A673 (cell line): Measurements from ENCODE around the gene NCOA6. TPM values are rescaled to one million over a fixed set of nuclear protein-coding genes. Genes with fewer than 3 reads are reported as not detected.

Experiments
- BruUV-seq: library from RNA; stranded (reverse); fragments of 400-500 nt; replicated peaks from 2 replicates; lab custom pipeline; 2021; lab: Mats Ljungman, UMichigan
- CTCF ChIA-PET: fragments of 300-600 bp; sonication (Branson Sonifier 250); formaldehyde crosslinking; loops from one replicate; lab custom pipeline; 2022; ENCODE audit warnings: antibody characterized with exemption; lab: Charles Lee
- POLR2A ChIA-PET: fragments of 300-600 bp; sonication (Branson Sonifier 250); formaldehyde crosslinking; loops from one replicate; lab custom pipeline; 2022; ENCODE audit warnings: antibody characterized with exemption; ENCODE audit not compliant: low non-redundant PET; lab: Charles Lee
- DNase-seq: peaks from one replicate; pipeline ENCODE4 v3.0.0-alpha.2; 2015; ENCODE audit warnings: low spot score
- H3K27ac ChIP-seq: fragments of 200-600 bp; sonication (generic); 2 replicates; pipeline ENCODE4 v1.5.1; 2016; ENCODE audit warnings: mixed run types, low read depth, mild to moderate bottlenecking, mixed read lengths, antibody characterized with exemption, low read length; ENCODE audit not compliant: poor library complexity, severe bottlenecking
- H3K27me3 ChIP-seq: fragments of 200-600 bp; sonication (generic); replicated peaks from 2 replicates; pipeline ENCODE4 v1.6.1; 2017; ENCODE audit warnings: mixed run types, low read depth, mild to moderate bottlenecking, mixed read lengths, antibody characterized with exemption, low read length; ENCODE audit not compliant: insufficient read depth, poor library complexity
- H3K36me3 ChIP-seq: fragments of 200-600 bp; sonication (generic); 2 replicates; pipeline ENCODE4 v1.6.1; 2016; ENCODE audit warnings: mixed run types, mild to moderate bottlenecking, mixed read lengths, antibody characterized with exemption, low read length; ENCODE audit not compliant: insufficient read depth, poor library complexity, severe bottlenecking
- H3K4me1 ChIP-seq: fragments of 200-600 bp; sonication (generic); 2 replicates; pipeline ENCODE4 v1.6.1; 2017; ENCODE audit warnings: mixed run types, mild to moderate bottlenecking, mixed read lengths, antibody characterized with exemption, low read length; ENCODE audit not compliant: insufficient read depth, poor library complexity, severe bottlenecking
- H3K4me3 ChIP-seq: fragments of 200-600 bp; sonication (generic); 2 replicates; pipeline ENCODE4 v1.5.1; 2016; ENCODE audit warnings: low read depth, mixed run types, mild to moderate bottlenecking, mixed read lengths, low read length; ENCODE audit not compliant: poor library complexity, severe bottlenecking
- H3K9me3 ChIP-seq: fragments of 200-600 bp; sonication (generic); 2 replicates; pipeline ENCODE4 v1.6.1; 2016; ENCODE audit warnings: mixed run types, low read depth, mild to moderate bottlenecking, mixed read lengths, antibody characterized with exemption, low read length; ENCODE audit not compliant: poor library complexity, severe bottlenecking
- EZH2 ChIP-seq: fragments of 200-600 bp; sonication (generic); IDR thresholded peaks from 2 replicates; pipeline ENCODE4 v1.6.1; 2017; ENCODE audit warnings: borderline replicate concordance, low read depth, mild to moderate bottlenecking, mixed read lengths, antibody characterized with exemption, low read length; ENCODE audit not compliant: poor library complexity, severe bottlenecking
- intact Hi-C: fragments of 100-400 bp; cut with micrococcal nuclease; formaldehyde crosslinking; loops from one replicate; pipeline ENCODE4 v1.10.0; 2022; ENCODE audit not compliant: unreplicated experiment
- total RNA-seq: library from RNA; stranded (reverse); gene quantifications from 2 replicates; pipeline ENCODE4 v1.2.3, GENCODE V29; 2021
- TF ChIP-seq, protein P1 (sequence below): fragments of 300-800, 200-600 bp; sonication (generic); conservative IDR thresholded peaks from 2 replicates; pipeline ENCODE4 v1.5.1; 2017; ENCODE audit warnings: low read depth, mild to moderate bottlenecking, antibody characterized with exemption, low read length, moderate library complexity, mixed read lengths

Gene NCOA6
- total RNA-seq, 1 experiment from 2014 or later, result 39.9 TPM

DNA sequence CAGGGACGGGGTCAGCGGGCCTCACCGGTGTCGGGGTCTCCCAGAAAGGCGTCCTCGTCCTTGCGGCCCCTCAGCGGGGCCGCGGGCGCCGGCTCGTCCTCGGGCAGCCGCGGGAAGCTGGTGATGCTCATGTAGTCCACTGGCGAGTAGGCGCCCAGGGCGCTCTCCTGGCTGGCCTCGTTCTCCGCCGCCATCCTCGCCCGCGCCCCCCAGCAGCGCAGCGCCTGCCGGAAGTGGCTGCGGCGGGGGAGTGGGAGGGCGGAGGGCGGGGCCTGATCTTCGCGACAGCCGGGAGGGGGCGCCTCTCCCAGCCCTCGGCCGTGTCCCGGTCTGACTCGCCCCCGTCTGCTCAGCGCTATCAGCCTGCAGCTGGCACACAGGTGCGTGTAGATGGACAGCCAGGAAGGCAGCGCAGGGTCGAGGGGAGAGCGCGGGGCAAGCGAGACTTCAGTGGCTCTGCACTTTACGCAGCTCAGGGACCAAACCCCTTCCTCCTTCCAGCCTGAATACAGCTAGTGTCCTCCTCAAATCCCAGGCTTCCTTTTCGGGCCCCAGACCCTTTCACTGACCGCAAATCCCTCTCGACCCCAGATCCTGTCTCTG lies 47.3 kb upstream of the NCOA6 start, which contains the start of gene GGT7:
TSS of gene GGT7 (minus strand) at position 235 of the 603 bp plus-strand sequence. CDS start at position 194, 41 bp downstream.
- peak within 1 kb of the TSS; percentile 69 for H3K4me3 ChIP-seq
- no peaks in the 10 kb centered on the region for H3K27me3 ChIP-seq
- H3K4me1 ChIP-seq, result peaks cover 19% of the 10 kb centered on the region
- H3K9me3 ChIP-seq, result no peaks in the 10 kb centered on the region
- no peak within 1 kb of the TSS for H3K27ac ChIP-seq
- intact Hi-C loops, result loop anchor here (10.0 kb wide), 2 partner anchors 222 to 272 kb away; partner anchors contain the start of genes EDEM2 and TRPC4AP
- ChIA-PET POLR2A (no interaction called here), CTCF (interaction anchor here (0.7 kb wide), 1 partner anchor 351 kb away, joined by 3 read pairs; no protein-coding TSS in a partner anchor)
- H3K36me3 ChIP-seq, result no peaks in the 10 kb centered on the region
- TF ChIP-seq, protein P1, sequence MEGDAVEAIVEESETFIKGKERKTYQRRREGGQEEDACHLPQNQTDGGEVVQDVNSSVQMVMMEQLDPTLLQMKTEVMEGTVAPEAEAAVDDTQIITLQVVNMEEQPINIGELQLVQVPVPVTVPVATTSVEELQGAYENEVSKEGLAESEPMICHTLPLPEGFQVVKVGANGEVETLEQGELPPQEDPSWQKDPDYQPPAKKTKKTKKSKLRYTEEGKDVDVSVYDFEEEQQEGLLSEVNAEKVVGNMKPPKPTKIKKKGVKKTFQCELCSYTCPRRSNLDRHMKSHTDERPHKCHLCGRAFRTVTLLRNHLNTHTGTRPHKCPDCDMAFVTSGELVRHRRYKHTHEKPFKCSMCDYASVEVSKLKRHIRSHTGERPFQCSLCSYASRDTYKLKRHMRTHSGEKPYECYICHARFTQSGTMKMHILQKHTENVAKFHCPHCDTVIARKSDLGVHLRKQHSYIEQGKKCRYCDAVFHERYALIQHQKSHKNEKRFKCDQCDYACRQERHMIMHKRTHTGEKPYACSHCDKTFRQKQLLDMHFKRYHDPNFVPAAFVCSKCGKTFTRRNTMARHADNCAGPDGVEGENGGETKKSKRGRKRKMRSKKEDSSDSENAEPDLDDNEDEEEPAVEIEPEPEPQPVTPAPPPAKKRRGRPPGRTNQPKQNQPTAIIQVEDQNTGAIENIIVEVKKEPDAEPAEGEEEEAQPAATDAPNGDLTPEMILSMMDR, result peak; percentile 86
- no peak for TF ChIP-seq EZH2
- no TSS peak for BruUV-seq
- DNase-seq, result peak; percentile 81

DNA sequence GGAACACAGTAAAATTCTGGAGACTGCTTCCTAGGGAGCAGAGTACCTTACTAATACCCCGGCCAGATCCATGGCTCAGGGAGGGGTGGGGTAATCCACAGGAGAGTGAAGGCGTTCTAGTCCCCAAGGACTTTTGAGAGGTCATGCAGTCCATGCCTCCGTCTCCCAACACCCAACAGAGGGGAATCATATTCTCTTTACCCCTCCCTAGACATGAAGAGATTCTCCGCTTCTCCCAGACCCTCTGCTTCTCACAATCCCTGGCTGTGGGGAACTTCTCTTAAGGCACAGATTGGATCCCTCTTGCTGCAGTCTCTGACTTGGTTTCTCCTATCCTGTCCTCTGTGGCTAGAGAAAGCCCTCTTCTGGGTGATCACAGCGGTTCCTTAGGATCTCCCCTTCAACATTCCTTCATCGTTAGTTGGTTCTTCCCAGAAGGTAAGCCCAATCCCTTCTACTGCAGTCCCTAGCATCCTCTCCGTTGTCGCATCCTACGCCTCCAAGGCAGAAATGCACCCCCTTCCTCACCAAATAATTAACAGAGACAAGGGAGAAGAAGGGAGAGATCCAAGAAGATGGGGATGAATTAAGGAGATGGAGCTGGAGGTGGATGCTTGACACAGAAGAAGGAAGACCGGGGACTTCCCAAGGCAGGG lies 46.6 kb upstream of the NCOA6 start:
- Histone ChIP-seq H3K9me3 (no peaks in the 10 kb centered on the region), H3K36me3 (no peaks in the 10 kb centered on the region), H3K27me3 (no peaks in the 10 kb centered on the region), H3K27ac (no peak overlapping the region), H3K4me1 (peaks cover 19% of the 10 kb centered on the region), H3K4me3 (peak overlapping the region; percentile 69)
- POLR2A ChIA-PET, result no interaction called here
- no TSS peak for BruUV-seq
- TF ChIP-seq, protein P1, result no peak
- no peak for TF ChIP-seq EZH2
- no peak for DNase-seq
- intact Hi-C loops, result loop anchor here (10.0 kb wide), 2 partner anchors 223 to 273 kb away; partner anchors contain the start of genes EDEM2 and TRPC4AP
- CTCF ChIA-PET, result interaction anchor here (0.7 kb wide), 1 partner anchor 352 kb away, joined by 3 read pairs; no protein-coding TSS in a partner anchor

DNA sequence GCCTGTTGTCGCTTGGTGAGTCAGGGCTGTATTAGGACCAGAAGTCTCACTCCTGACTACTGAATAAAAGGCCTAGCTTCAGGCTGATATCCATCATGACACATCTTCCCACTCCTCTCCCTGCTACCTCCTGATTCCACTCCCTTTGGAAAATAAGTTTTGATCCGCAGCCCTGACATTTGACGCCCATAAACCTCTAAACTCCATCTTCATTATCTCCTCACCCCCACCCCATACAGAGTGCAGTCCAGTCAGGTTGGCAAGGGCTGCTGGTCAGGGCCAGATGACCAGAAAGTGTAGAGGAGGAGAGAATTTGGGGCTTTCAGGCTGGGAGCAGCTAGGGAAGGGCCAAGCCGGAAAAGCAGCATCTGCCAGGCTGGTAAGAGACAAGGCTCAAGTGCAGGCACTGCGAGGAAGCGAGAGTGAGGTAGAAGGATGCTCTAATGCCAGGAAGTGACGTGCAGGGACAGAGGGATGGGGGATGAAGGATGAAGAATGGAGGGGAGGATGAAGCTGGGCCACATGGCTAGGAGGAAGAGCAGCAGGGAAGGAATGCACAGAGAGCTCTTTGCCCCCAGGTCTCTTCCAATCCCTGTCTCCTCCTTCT lies 46.0 kb upstream of the NCOA6 start:
- CTCF ChIA-PET, result no interaction called here
- BruUV-seq, result no TSS peak
- Histone ChIP-seq H3K36me3 (no peaks in the 10 kb centered on the region), H3K4me3 (peak overlapping the region; percentile 69), H3K27ac (no peak overlapping the region), H3K9me3 (no peaks in the 10 kb centered on the region), H3K4me1 (peaks cover 19% of the 10 kb centered on the region), H3K27me3 (no peaks in the 10 kb centered on the region)
- POLR2A ChIA-PET, result no interaction called here
- no peak for DNase-seq
- intact Hi-C loops, result loop anchor here (10.0 kb wide), 2 partner anchors 223 to 273 kb away; partner anchors contain the start of genes EDEM2 and TRPC4AP
- TF ChIP-seq, protein P1, result no peak
- no peak for TF ChIP-seq EZH2
